Stimulated activated CD4-positive, alpha-beta T cell treated with anti-CD3 and anti-CD28 coated beads, Interleukin-2, amount 100 ng/mL, for 4 hours (primary cell): ENCODE measurements around the gene SPATA31C1.
"Not testable (repeated sequence)": the region's sequence is repeated elsewhere in the genome, so short reads cannot be mapped to it uniquely, and the experiment has no call there.

Experiments
- DNase-seq: peaks from one replicate; pipeline ENCODE4 v3.0.0-alpha.2; 2020; ENCODE audit warnings: low read depth

Gene SPATA31C1

DNA sequence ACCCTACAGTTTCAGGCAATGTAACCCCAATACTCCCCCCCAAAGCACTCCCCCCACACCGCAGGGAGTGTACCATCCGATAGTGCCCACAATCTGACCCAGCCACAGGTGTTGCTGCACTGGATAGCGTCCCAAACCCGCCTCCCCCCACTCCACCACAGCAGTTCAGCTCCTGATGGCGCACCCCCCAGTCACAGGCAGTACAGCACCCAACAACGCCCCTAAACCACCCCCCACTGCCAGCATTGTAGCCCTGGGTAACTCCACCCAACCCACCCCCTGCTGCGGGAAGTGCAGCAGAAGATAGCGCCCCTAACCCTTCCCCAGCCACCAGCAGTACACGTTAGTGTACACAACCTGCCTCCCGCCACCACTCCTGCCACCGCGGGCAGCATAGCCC lies 20.6 kb downstream of the SPATA31C1 start:
- DNase-seq: not testable (repeated sequence)

DNA sequence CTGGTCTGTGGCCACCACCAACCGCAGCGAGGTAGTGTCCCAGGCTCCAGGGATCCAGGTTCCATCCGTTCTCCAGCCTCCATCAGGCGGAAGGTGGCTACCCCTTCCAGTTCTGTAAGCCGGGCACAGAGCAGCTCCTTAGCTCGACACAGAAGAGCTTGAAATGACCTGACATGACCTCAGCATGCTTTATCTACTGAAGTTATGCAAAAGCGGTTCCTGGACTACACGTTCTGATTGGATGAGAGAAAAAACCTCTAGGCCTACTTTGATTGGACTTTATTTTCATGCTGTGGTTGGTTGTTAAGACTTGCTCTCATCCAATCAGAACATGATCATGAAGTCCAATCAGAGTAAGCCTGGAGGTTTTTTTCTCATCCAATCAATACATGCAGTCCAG lies 21.3 kb downstream of the SPATA31C1 start:
- DNase-seq: not testable (repeated sequence)

DNA sequence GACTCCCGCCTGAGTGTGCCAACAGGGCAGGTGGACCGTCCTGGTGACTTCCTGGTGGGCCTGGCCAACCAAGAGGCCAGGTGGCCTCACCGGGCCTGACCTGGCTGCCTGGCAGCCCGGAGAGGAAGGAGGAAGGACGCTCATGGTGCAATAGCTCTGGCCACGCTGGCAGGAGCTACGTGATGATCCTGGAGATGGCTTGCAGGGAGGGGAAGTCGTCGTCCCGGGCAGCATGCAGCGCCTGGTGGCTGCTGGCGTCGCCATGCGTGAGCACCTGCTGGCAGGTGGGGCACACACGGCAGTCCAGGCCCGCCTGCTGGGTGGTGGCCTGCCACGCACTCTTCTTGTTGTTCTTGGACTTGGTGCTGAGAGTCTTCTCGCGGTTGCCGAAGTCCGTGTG lies 26.3 kb downstream of the SPATA31C1 start:
- DNase-seq: no peak

DNA sequence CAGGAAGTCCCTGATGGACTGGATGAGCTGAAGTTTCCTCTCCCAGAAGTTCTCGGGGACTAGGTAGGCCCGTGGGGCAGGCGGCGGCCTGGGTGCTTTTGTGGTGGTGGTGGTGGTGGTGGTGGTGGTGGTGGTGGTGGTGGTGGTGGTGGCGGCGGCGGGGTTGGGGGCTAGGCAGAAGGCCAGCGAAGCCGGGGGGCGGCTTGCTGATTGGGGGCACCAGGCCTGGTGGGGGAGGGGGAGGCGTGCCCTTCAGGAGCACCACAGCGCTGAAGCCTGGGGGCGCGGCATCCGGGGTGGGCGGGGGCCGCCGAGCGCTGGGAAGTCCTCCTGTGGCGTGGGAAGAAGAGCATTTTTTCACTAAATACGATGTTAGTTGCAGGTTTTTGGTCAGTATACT lies 26.9 kb downstream of the SPATA31C1 start:
- no peak for DNase-seq

DNA sequence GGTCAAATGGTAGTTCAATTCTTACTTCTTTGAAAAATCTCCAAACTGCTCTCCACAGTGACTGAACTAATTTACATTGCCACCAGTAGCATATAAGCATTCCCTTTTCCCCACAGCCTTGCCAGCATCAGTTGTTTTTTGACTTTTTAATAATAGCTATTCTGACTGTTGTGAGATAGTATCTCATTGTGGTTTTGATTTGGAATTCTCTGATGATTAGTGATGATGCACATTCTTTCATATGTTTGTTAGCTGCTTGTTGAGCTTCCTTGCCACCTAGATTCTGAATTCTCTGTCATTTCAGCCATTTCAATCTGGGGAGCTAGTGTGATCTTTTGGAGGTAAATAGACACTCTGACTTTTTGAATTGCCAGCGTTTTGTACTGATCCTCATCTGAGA lies 32.5 kb downstream of the SPATA31C1 start:
- no peak for DNase-seq

DNA sequence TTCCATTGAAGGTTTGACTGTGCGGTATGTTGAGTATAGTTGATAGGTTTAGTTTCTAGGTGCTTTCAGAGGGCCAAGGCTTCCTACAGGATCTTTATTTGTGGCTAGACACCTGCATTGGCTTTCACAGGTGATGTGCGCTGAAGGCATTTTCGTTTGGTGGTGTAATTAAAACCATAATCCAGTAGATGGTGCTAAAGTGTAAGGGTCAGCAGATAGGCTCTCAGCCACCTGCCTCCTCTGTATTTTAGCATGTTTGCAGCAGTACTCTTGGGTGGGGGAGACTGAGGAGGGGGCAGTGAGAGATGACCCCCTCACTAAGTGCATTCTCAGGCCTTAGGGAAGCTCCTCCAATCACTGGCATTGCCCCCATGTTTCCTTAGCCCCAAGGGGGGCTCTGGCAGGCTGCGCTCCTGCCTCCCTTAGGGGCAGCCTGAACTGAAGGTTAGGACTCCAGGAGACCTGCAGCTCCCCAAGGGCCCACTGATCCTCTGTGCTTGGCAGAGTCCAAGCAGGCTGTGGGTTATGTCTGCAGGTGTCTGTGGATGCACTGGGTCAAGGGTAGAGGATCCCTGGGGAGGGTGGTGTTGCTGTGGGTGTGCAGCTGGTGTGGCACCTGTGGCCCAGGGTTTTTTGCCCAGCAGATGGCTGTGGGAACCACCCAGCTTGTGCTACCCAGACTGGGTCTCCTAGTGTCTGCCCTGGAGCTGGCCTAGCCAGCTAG lies 33.2 kb downstream of the SPATA31C1 start:
- DNase-seq: no peak

DNA sequence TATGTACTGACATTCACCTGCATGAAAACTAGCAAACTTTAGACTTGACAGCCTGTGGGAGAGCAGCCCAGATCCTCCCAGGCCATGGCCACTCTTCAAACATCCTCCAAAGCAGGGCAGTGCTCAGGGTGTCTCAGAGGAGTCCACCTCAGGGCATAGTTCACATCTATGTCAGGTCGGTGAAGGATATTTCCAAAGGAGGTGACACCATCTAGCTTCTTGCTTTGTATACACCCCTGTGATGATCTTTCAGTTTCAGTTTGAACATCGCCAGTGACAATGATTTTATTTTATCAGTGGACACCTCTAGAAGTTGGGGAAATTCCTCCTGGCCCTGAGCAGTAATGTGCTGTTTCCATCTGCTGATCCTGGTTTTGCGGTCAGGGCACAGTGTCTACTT lies 36.5 kb downstream of the SPATA31C1 start:
- DNase-seq: no peak

DNA sequence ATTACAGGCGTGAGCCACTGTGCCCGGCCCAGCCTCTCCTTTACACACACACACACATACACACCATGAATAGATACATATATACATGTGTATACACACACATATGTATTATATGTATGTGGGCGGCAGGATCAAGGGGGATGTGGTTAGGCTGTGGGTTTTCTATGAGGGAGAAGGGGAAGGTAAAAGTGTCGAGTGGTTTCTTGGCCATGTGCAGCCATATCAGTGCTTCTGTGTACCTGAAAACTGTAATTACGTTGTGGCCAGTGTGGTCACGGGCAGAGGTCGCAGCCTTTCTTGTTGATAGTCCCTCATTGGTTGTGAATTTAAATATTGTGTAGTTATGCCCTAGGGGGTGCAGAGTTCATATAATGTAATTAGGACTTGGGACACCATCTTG lies 40.1 kb downstream of the SPATA31C1 start:
- no peak for DNase-seq

DNA sequence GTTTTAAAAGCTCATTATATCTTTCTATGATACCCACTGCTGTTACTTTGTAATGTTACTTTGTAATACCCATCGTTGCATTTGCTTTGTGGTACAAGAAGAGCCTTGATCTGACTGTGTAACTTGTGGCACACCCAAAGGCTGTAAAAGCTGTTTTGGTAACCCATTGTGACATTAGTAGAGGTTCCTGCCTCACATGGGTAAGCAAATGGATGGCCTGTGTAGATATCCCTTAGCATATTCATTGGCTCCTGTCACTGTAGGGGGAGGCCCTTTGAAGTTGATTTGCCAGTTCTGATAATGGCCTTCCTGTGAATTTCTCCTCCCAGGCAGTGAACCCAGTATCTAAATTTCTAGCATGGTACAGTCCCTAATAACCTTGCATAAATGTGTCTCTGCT lies 40.8 kb downstream of the SPATA31C1 start:
- no peak for DNase-seq

DNA sequence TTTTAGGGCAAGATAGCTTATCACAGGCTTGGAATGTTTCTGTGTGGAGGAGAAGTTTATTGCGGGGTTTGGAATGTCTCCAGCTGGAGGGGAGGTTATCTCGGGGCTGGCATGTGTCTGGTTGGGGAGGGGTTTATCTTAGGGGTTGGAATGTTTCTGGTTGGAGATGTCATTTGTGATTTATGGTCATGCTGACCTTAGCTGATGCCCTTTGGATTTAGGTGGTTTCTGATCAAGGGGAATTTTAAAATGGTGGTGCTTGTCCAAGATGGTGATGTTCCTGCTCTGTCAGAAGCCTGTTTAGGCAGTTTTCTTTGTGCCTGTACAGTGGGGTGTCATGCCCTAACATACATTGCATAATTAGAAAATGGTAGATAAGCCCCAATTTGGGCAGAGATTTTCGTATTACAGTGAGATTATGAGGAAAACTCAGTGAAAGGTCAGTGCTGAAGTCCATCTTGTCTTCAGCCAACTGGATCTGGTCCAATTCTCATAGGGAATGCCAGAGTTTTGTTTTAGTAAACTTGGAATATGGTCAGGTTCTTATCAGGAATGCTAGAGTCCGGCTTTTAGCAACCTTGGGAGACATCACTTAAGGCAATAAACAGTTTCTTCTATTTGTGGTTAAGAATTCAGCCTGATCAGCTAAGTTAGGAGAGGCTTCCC lies 42.3 kb downstream of the SPATA31C1 start:
- no peak for DNase-seq

DNA sequence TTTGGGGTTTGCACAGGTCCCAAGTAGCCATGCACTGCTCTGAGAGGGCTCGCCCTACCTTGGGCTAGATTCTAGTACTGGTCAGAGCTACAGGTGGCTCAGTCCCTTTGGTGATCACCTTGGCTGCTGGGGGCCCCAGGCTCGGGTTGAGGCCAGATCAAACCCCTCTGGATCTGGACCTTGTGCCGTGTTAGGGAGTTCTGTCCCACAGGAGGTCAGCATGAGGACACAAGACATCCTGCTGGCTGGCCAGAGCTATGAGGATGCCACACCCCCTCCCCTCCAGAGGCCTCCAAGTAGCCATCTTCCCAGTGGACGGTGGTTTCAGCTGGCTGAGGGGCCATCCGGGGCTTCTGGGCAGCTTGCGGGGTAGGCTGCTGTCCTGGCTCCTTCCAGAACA lies 46.0 kb downstream of the SPATA31C1 start:
- no peak for DNase-seq

DNA sequence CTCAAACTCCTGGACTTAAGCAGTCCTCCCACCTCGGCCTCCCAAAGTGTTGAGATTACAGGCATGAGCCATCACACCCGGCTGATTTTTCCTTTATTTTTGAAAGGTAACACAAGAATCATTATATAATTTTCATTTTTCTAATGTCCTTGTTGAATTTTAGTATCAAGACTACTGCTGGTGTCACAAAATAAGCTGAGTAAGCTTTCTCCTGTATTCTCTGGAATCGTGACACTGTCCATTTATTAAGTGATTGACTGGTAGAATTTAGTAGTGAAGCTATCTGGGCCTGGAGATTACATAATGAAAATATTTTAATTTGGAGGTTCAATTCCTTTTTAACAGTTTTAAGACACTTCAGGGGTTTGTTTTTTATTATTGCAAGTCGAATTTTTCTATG lies 47.1 kb downstream of the SPATA31C1 start:
- no peak for DNase-seq

DNA sequence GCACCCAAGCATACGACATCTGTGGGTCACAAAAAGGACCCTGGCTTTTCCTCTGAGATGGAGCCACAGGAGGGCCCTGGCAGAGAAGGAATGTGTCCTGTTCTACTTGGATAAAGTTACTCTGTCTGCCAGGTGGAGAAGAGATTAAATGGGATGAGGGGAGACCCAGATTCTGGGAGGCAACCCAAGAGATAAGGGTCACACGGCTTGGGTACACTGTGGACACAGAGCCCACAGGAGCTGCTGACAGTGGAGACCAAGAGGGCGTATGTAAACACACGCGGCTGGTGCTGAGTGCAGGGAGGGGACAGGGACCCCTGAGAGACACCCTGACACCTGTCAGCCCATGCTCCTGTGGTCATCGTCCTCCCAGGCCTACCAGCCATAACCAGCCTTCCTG lies 50.4 kb downstream of the SPATA31C1 start:
- no peak for DNase-seq

DNA sequence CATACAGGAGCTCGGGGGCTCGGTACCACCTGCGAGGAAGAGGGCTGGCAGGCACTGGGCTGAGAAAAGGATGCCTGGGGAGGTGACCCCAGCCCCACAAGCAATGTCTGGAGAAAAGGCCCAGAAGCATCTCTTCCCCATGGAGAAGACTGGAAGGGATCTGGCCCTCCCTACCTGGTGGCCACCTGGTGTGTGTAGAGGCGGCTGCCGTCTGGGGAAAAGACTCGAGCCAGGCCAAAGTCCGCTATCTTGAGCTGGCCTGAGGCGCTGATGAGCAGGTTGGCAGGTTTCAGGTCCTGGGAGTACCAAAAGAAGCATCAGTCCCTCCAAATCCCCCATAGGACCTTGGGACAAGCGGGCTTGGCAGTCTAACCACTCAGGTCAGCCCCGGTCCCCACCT lies 52.8 kb downstream of the SPATA31C1 start:
- no peak for DNase-seq

DNA sequence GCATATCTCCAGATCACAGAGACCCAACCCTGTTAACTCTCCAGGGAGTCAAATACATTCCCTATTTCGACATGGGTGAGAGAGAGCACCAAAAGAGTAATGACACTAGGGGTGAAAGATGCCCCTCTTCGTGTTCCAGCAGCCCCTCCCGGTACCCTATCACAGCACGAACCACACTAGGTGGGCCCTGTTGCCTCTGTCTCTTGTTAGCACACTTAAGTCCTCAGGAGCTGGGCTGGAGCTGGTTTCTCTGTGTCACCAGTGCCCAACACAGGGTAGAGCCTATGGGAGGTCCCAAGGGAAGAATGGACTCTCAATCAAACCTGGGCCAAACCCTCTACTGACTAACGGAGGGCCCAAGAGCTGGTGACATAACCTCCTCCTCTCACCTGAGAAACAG lies 55.4 kb downstream of the SPATA31C1 start:
- no peak for DNase-seq
